Keratinocyte (primary cell): ENCODE measurements around the gene OR2AT4.

Experiments
- CTCF ChIP-seq, 3 experiments: IDR thresholded peaks in 1 of 3; conservative IDR thresholded peaks in 1 of 3; optimal IDR thresholded peaks in 1 of 3; 2 replicates in 2 of 3; 3 replicates in 1 of 3; pipeline versions ENCODE3 to v1.5.1; 2011; ENCODE audit warnings: low read length in 3 of 3, mild to moderate bottlenecking in 3 of 3, moderate library complexity in 2 of 3, control low read depth in 1 of 3, inconsistent platforms in 1 of 3; ENCODE audit not compliant: insufficient read depth in 2 of 3; ENCODE audit errors: extremely low read depth in 1 of 3
- EZH2 ChIP-seq: IDR thresholded peaks from one replicate; pipeline ENCODE4 v1.6.1; 2012; ENCODE audit warnings: inconsistent platforms, mild to moderate bottlenecking, low read length, moderate library complexity

- no peak for TF ChIP-seq CTCF (optimal IDR thresholded peaks at IDR 0.05 in 1 of 3, IDR thresholded peaks at IDR 0.05 in 1 of 3, conservative IDR thresholded peaks at IDR 0.05 in 1 of 3; ENCODE audit: extremely low read depth in 1 of 3, insufficient read depth in 2 of 3, low read length in 3 of 3)
- no peak for TF ChIP-seq EZH2
These were observed 48.0 kb upstream of the OR2AT4 start for GRCh38 chr11:75144716-75145014.
